Hematopoietic multipotent progenitor cell treated with erythropoietin and hydrocortisone succinate and interleukin-3 and kit ligand, for 17 days (in vitro differentiated cells): ENCODE results near the gene FGG.
A peak's percentile ranks its signal among the peaks of the same experiment; 100 is the strongest.

Experiments used
- DNase-seq: peaks from one replicate; pipeline ENCODE4 v3.0.0-alpha.2; 2015; ENCODE audit warnings: low spot score

FGG gene

GRCh38 chr4:154612472-154613414, at the start of gene FGG:
FGG (minus strand) TSS chr4:154612656; CDS start chr4:154612609, 47 bp downstream.
- DNase-seq, result no peak

- no peak for DNase-seq
These were observed 47.6 kb upstream of the FGG start for GRCh38 chr4:154660052-154660451.

GRCh38 chr4:154658680-154659405, 46.4 kb upstream of the FGG start:
- no peak for DNase-seq

GRCh38 chr4:154643493-154643892, 31.0 kb upstream of the FGG start:
- DNase-seq, result no peak

GRCh38 chr4:154642373-154643009, 30.0 kb upstream of the FGG start:
- DNase-seq, result no peak

GRCh38 chr4:154640999-154641398, 28.5 kb upstream of the FGG start:
- DNase-seq, result no peak

- no peak for DNase-seq
These were observed 21.6 kb upstream of the FGG start for GRCh38 chr4:154634058-154634457.

GRCh38 chr4:154631828-154632227, 19.4 kb upstream of the FGG start:
- DNase-seq, result no peak

- DNase-seq, result no peak
These were observed 17.9 kb upstream of the FGG start for GRCh38 chr4:154630324-154630723.

- DNase-seq, result no peak
These were observed 14.5 kb upstream of the FGG start for GRCh38 chr4:154626793-154627484.

GRCh38 chr4:154625971-154626370, 13.5 kb upstream of the FGG start:
- DNase-seq, result no peak

- DNase-seq, result no peak
These were observed 11.5 kb upstream of the FGG start for GRCh38 chr4:154623995-154624394.

- no peak for DNase-seq
These were observed 11.0 kb upstream of the FGG start for GRCh38 chr4:154623436-154623835.

GRCh38 chr4:154622598-154622997, 10.1 kb upstream of the FGG start:
- peak; percentile 11 for DNase-seq

- no peak for DNase-seq
These were observed 7.7 kb upstream of the FGG start for GRCh38 chr4:154620111-154620510.

GRCh38 chr4:154618708-154619315, 6.4 kb upstream of the FGG start:
- peak; percentile 31 for DNase-seq

- DNase-seq, result no peak
These were observed 5.4 kb upstream of the FGG start for GRCh38 chr4:154617820-154618317.

GRCh38 chr4:154616731-154617130, 4.3 kb upstream of the FGG start:
- no peak for DNase-seq

- no peak for DNase-seq
These were observed 3.8 kb upstream of the FGG start for GRCh38 chr4:154616287-154616686.

GRCh38 chr4:154615211-154615610, 2.8 kb upstream of the FGG start:
- no peak for DNase-seq

- no peak for DNase-seq
These were observed 1.9 kb upstream of the FGG start for GRCh38 chr4:154614306-154614705.
